SKM-1 treated with dmso at 0.1 percent for 144 hours (cell line): ENCODE results near the gene GFPT1.
"Not testable (repeated sequence)": the region's sequence is repeated elsewhere in the genome, so short reads cannot be mapped to it uniquely, and the experiment has no call there.

Source experiments
- DNase-seq: peaks from one replicate; lab custom pipeline; 2025; ENCODE audit not compliant: unreplicated experiment; lab: John Stamatoyannopoulos, UW

GFPT1 gene

GRCh38 chr2:69386789-69387734, at the start of gene GFPT1:
Gene GFPT1, minus strand, starts transcription at chr2:69387227. Its CDS starts 156 bp downstream, at chr2:69387071.
- DNase-seq, result peak; percentile 88

DNA sequence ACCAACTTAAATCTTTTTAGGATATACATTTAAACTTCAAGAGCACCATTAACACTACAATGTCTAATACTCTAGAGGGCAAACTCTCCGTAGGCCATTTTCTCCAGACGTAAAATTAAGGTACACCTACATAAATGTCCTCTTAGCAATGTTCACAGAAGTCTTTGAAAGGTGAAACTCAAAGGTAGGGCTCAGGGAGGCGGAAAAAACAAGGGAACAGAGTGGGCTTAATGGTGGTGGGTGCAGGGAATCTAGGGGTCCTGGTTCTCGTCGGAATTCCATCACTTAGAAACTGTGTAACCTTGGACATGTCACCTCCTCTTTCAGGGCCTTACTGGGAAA, 49.5 kb upstream of the GFPT1 start:
- no peak for DNase-seq

- no peak for DNase-seq
These were observed 47.7 kb upstream of the GFPT1 start for GRCh38 chr2:69434753-69435152.

DNA sequence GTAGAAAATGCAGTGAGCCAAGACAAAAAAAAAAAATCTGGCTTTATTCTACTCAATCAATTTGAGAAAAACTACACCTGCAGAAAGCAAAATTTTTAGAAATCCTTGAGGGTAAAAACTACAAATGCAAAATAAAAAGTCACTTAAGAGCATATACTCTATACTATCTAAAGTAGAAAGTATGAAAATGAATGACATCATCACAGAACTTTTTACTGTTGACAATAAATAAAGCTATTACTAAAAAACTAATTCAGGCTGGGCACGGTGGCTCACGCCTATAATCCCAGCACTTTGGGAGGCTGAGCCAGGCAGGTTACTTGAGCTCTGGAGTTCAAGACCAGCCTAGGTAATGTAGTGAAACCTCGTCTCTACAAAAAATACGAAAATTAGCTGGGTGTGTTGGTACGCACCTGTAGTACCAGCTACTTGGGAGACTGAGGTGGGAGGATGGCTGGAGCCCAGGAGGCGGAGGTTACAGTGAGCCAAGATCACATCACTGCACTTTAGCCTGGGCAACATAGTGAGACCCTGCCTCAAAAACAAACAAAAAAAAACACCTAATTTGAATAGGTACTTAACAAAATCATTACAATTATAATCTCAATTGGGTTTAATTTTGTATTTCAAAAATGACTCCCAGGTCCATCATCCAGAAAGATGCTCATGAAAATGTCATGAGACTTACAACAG, 42.6 kb upstream of the GFPT1 start:
- DNase-seq, result no peak

- DNase-seq, result no peak
These were observed 42.0 kb upstream of the GFPT1 start for GRCh38 chr2:69428981-69429380.

GRCh38 chr2:69424419-69424818, 37.4 kb upstream of the GFPT1 start:
- DNase-seq, result no peak

- no peak for DNase-seq
These were observed 35.2 kb upstream of the GFPT1 start for GRCh38 chr2:69422198-69422597.

GRCh38 chr2:69419111-69419510, 32.1 kb upstream of the GFPT1 start:
- DNase-seq, result not testable (repeated sequence)

DNA sequence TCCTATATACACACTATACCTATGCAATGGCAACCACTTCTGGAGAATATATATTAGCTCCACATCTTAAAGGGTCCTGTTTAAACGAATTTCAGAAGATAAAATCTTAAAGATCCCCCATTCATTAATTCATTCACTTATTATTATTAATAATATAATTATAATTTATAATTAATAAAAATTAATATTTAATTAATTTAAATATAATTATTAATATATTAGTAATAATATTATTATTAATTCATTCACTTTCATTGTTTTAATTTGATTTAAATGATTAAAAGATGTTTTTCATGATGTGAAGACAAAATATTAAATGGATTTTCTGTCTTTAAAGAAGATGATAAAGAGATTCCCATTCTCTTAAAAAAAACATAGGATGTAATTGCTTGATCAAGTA, 29.1 kb upstream of the GFPT1 start:
- DNase-seq, result no peak

- no peak for DNase-seq
These were observed 24.1 kb upstream of the GFPT1 start for GRCh38 chr2:69411120-69411519.

GRCh38 chr2:69405306-69405705, 18.3 kb upstream of the GFPT1 start:
- DNase-seq, result no peak

- no peak for DNase-seq
These were observed 13.1 kb upstream of the GFPT1 start for GRCh38 chr2:69400121-69400520.

DNA sequence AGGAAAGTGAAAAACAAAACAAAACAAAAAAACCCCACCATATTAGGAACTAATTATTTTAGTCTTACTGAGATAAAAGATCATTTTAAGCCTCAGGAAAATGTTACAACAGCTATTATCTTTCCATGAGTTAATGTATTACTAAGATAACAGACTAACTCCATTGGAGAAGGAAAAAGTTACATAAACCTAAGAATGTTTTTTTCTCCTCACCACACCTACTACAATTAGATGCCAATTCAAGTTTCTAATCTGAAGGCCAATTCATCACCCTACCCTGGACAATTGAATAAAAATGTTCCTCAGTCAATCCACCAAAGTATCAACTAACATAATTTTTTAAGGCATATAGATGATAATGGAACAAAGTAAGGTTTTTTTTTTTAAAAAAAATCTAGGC, 10.2 kb upstream of the GFPT1 start:
- no peak for DNase-seq

- no peak for DNase-seq
These were observed 8.8 kb upstream of the GFPT1 start for GRCh38 chr2:69395866-69396265.

DNA sequence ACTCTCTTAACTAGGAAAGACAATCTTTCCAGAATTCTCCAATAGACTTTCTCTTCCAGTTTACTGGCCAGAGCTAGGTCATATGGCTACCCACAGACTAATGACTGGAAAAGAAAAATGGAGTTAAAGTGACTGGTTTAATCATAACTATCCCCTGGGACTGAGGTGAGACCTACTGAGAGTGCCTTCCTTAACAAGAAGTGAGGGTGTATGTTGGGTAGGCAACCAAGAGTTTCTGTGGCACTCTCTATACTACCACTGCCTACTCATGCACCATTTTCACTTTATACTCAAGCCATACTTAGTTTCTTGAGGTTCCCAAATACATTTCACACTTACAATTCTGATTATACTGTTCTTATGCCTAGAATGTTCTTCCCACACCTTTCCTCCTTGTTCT, 6.9 kb upstream of the GFPT1 start:
- DNase-seq, result no peak

DNA sequence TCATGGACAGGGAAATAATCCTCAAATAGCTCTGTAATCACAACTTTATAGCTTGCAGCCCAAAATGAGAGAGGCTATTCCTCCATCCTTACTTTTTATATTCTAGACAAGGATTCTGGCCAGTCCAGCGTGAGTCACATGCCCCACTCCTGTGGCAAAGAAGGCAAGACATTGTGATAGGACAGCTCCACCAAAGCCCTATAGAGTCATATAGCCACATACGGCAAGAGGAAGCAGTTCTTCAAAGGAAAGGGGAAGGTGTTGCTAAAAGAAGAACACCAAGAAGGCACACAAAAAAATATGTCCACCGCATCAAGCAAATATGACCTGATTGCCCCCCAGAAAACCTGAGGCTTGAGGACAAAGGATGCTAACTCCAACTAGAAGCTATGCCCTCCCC, 3.4 kb upstream of the GFPT1 start:
- peak; percentile 62 for DNase-seq

DNA sequence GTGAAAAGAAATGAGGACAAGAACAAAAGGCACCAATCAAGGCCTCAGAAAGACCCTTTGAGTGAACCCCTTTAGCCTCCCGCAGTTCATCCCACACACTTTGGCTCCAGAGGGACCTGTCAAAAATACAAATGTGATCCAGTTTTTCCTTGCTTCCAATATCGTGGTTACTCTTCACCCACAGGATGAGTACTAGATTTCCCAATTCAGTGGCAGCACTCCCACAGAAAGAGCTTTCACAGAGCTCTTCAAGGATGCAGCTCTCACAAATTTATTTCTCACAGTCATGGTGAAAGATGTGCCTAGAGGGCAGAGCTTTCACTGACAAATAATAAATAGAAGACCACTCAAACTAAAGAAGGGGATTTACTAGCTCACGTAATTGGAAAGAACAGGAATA, 3.0 kb upstream of the GFPT1 start:
- DNase-seq, result no peak

DNA sequence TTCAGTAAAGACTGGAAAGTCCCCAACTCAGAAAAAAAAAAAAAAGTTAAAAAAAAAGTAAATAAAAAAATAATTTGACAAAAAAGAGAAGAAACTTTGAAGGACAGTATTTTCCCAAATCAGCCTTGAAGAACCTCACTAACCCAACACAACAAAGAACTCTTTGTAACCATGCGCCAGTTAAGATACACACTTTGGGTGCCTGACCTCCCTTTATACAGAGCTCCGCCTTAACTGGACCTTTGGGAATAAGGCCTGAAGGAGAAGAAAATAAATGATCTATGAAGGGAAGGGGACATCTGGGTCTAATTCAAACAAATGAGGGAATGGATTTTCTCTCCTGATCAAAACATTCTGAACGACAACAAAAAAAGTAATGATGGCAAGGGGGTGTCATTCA, 2.2 kb upstream of the GFPT1 start:
- DNase-seq, result no peak

DNA sequence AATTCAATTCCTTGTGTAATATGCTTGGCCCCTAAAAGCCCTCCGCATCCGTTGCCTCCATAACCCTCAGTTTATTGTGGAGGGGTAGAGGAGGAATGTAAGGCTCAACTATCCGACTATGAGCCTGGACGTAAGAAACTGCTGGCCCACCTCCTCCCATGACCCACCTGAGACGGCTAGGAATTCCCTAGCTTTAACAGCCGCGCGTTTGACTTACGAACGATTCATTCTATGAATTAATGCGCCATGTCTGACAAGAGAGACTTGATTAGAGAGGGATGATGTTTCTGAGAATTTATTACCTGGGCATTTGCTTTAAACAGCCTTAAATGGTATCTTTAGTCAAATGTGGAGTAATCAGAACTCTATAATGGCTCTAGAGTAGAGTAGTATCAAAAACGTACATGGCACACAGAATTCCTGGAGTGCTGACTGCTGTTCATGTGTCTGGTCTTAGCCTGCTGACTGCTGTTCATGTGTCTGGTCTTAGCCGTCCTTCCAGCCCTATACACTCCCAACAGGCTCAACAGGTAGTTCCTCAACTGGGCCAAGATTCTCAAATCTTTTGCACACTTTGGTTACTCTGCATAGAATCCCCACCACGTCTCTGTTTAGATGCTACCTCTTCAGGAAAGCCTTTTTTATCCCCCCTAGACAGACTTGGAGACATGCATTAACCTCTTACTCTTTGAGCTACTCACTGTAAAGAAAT, 899 bp upstream of the GFPT1 start:
- DNase-seq, result no peak

DNA sequence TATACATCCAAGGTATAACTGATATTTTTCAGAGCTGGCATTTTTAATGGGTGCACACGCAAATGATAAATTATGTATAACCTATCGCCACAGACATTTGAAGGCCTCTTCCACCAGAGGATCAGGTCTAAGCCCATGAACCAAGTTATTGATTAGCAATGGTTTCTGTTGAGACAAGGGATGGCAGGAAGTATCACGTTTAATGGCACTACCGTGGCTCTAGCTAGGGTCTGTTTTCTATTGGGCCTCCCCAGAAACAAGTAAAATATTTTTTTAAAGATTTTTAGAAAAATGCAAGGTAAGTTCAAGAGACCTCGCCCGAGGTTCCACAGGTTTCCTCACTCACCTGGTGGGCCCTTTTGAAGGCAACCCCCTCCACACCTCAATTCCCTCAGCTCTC, 667 bp downstream of the GFPT1 start:
- DNase-seq, result no peak

DNA sequence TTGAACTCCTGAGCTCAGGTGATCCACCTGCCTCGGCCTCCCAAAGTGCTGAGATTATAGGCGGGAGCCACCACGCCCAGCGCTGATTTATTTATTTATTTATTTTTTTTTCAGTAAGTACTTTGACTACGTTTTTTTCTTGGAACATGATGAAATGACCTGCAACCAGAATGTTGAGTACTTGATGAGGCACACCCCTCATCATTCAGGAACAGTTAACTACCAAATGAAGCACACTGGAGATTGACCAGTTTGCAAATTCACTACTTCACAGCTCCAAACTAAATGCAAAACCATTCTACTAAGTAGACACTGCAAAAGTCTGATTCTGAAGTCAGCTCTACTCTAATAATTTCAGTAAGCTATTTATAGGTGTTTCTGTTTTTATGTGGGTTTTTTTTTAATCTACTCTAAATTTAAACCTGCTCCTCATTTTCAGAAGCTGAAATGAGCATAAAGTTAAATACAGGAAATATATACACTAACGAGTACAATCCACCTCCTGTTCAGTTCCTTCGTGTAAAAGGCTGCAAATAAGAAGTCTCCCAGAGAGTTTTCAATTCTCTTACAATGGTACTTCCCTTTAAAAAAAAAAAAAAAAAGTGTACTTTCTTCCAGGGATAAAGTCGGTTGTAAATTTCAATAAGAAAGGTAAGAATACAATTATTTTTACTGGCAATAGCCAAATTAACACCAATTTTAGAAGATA, 1.4 kb downstream of the GFPT1 start:
- no peak for DNase-seq
